ENCODE results near the gene SLC17A7. TPM values are rescaled to one million over a fixed set of nuclear protein-coding genes. Genes with fewer than 3 reads are reported as not detected.

Gene SLC17A7
- total and polyA plus RNA-seq, 2 of the 4 experiments (the other 2 are of a cell fraction), result 0.03 TPM; not detected in 1

DNA sequence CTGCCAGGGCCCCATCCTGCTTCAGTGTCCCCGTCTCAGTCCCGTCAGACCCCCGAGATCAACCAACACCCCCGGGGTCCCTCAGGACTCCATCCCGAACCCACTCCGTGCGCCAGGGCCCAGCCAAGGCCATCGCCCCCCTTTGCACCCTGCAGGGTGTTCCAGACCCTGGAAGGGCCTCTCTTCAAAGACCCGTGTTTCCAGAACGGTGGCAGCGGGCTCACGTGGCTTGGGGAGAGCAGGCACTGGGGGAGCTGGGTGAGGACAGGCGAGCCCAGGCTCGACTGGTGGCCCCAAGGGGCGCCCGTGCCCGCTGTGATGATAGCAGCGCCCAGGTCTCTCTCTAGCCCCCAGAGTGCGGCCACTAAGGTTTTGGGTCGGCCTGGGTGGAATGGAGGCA is 51.9 kb downstream of the SLC17A7 start:
- Histone ChIP-seq H2BK15ac (ENCODE audit: low read depth, low read length) (no peak overlapping the region), H3K4me3 (ENCODE audit: insufficient read depth, low read depth, low read length) (no peak overlapping the region), H4K5ac (ENCODE audit: low read depth, low read length) (no peak overlapping the region), H3K14ac (replicated peaks; ENCODE audit: low read depth, low read length) (no peak overlapping the region), H3K4me2 (ENCODE audit: low read depth, low read length) (no peak overlapping the region), H4K91ac (ENCODE audit: insufficient read depth, low read depth, low read length) (no peak overlapping the region), H2AK9ac (replicated peaks; ENCODE audit: low read depth, low read length, poor library complexity) (no peak overlapping the region), H4K8ac (ENCODE audit: low read depth in 2 of 2, low read length in 2 of 2) (no peak overlapping the region), H3K18ac (ENCODE audit: low read depth, low read length) (no peak overlapping the region), H3K56ac (ENCODE audit: extremely low read depth, insufficient read depth, low read length) (no peak overlapping the region), H3K27ac (ENCODE audit: insufficient read depth, low read length) (no peak overlapping the region), H3K4ac (ENCODE audit: low read depth, low read length) (no peak overlapping the region), H3K9me1 (ENCODE audit: insufficient read depth, low read length) (no peaks in the 10 kb centered on the region), H3K79me1 (ENCODE audit: low read depth in 1 of 2, low read length in 2 of 2) (no peaks in the 10 kb centered on the region), H3K36me3 (ENCODE audit: control insufficient read depth, insufficient read depth, low read length) (no peaks in the 10 kb centered on the region), H3K23ac (ENCODE audit: low read depth, low read length) (no peak overlapping the region), H3K4me1 (ENCODE audit: control insufficient read depth, insufficient read depth, low read length) (no peaks in the 10 kb centered on the region), H2BK20ac (ENCODE audit: low read depth, low read length) (no peak overlapping the region), H3K27me3 (ENCODE audit: control insufficient read depth, insufficient read depth, low read length) (peaks cover 28% of the 10 kb centered on the region), H2AK5ac (ENCODE audit: low read depth, low read length) (no peak overlapping the region), H2BK120ac (ENCODE audit: low read depth, low read length) (no peak overlapping the region), H2BK5ac (ENCODE audit: low read depth, low read length, poor library complexity, severe bottlenecking) (no peak overlapping the region), H3K9me3 (ENCODE audit: control insufficient read depth, insufficient read depth, low read length) (no peaks in the 10 kb centered on the region), H4K20me1 (ENCODE audit: insufficient read depth, low read length) (no peaks in the 10 kb centered on the region), H3K9ac (ENCODE audit: low read depth, low read length) (no peak overlapping the region), H2AFZ (replicated peaks; ENCODE audit: low read length, poor library complexity) (no peak overlapping the region)
- CTCF ChIA-PET, result no interaction called here
- ATAC-seq (ENCODE audit: low read depth) (no peak), DNase-seq (no peak)
- POLR2A ChIA-PET (ENCODE audit: unreplicated experiment), result no interaction called here
- BruUV-seq (replicated peaks), result no TSS peak
- no CpG with 5 or more reads among the region's 20 CpGs for WGBS, 2 experiments (ENCODE audit: extremely low coverage in 2 of 2, insufficient read length in 1 of 2)
- intact Hi-C loops (cut with micrococcal nuclease) (no loop called here), in situ Hi-C loops (cut with MboI; ENCODE audit: low sequenced_read_pairs) (no loop called here), dilution Hi-C loops (cut with HindIII; ENCODE audit: low sequenced_read_pairs, unreplicated experiment) (no loop called here)
- TF ChIP-seq, protein P1, sequence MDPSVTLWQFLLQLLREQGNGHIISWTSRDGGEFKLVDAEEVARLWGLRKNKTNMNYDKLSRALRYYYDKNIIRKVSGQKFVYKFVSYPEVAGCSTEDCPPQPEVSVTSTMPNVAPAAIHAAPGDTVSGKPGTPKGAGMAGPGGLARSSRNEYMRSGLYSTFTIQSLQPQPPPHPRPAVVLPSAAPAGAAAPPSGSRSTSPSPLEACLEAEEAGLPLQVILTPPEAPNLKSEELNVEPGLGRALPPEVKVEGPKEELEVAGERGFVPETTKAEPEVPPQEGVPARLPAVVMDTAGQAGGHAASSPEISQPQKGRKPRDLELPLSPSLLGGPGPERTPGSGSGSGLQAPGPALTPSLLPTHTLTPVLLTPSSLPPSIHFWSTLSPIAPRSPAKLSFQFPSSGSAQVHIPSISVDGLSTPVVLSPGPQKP (IDR thresholded peaks at IDR 0.05; ENCODE audit: borderline replicate concordance, low read depth, low read length), result no peak
- no peak for TF ChIP-seq RCOR1 (IDR thresholded peaks at IDR 0.05; ENCODE audit: insufficient replicate concordance, low read length)
- TF ChIP-seq CEBPB (IDR thresholded peaks at IDR 0.05; ENCODE audit: low read depth, low read length), result no peak
- no peak for TF ChIP-seq RAD21 (IDR thresholded peaks at IDR 0.05; ENCODE audit: low read length)
- TF ChIP-seq, protein P2, sequence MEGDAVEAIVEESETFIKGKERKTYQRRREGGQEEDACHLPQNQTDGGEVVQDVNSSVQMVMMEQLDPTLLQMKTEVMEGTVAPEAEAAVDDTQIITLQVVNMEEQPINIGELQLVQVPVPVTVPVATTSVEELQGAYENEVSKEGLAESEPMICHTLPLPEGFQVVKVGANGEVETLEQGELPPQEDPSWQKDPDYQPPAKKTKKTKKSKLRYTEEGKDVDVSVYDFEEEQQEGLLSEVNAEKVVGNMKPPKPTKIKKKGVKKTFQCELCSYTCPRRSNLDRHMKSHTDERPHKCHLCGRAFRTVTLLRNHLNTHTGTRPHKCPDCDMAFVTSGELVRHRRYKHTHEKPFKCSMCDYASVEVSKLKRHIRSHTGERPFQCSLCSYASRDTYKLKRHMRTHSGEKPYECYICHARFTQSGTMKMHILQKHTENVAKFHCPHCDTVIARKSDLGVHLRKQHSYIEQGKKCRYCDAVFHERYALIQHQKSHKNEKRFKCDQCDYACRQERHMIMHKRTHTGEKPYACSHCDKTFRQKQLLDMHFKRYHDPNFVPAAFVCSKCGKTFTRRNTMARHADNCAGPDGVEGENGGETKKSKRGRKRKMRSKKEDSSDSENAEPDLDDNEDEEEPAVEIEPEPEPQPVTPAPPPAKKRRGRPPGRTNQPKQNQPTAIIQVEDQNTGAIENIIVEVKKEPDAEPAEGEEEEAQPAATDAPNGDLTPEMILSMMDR (conservative IDR thresholded peaks at IDR 0.05; ENCODE audit: low read depth, low read length), result no peak
- TF ChIP-seq, protein P3, sequence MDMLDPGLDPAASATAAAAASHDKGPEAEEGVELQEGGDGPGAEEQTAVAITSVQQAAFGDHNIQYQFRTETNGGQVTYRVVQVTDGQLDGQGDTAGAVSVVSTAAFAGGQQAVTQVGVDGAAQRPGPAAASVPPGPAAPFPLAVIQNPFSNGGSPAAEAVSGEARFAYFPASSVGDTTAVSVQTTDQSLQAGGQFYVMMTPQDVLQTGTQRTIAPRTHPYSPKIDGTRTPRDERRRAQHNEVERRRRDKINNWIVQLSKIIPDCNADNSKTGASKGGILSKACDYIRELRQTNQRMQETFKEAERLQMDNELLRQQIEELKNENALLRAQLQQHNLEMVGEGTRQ (IDR thresholded peaks at IDR 0.05; ENCODE audit: low read depth, low read length), result no peak
- no peak for TF ChIP-seq SMC3 (IDR thresholded peaks at IDR 0.05; ENCODE audit: low read depth, low read length)
- TF ChIP-seq NFE2L2 (IDR thresholded peaks at IDR 0.05; ENCODE audit: low read depth, low read length), result no peak
- TF ChIP-seq MXI1 (IDR thresholded peaks at IDR 0.05; ENCODE audit: borderline replicate concordance, low read depth, low read length), result no peak
- TF ChIP-seq RFX5 (IDR thresholded peaks at IDR 0.05; ENCODE audit: low read depth, low read length), result no peak
- TF ChIP-seq CHD1 (IDR thresholded peaks at IDR 0.05; ENCODE audit: low read depth, low read length), result no peak
- TF ChIP-seq FOS (IDR thresholded peaks at IDR 0.05; ENCODE audit: low read depth, low read length), result no peak
- TF ChIP-seq MAFK (IDR thresholded peaks at IDR 0.05; ENCODE audit: low read depth, low read length), result no peak
- no peak for TF ChIP-seq POLR2A (IDR thresholded peaks at IDR 0.05; ENCODE audit: low read depth, low read length)
- no peak for TF ChIP-seq BHLHE40 (IDR thresholded peaks at IDR 0.05; ENCODE audit: low read depth, low read length)
- TF ChIP-seq MAZ (IDR thresholded peaks at IDR 0.05; ENCODE audit: borderline replicate concordance, low read depth, low read length), result no peak

Measured in IMR-90 (cell line).